Right kidney (tissue), 1 donor: ENCODE data around the gene ZDHHC17.

Experiments
- DNase-seq: peaks from one replicate; pipeline ENCODE4 v3.0.0-alpha.2; 2016

ZDHHC17 gene

DNA sequence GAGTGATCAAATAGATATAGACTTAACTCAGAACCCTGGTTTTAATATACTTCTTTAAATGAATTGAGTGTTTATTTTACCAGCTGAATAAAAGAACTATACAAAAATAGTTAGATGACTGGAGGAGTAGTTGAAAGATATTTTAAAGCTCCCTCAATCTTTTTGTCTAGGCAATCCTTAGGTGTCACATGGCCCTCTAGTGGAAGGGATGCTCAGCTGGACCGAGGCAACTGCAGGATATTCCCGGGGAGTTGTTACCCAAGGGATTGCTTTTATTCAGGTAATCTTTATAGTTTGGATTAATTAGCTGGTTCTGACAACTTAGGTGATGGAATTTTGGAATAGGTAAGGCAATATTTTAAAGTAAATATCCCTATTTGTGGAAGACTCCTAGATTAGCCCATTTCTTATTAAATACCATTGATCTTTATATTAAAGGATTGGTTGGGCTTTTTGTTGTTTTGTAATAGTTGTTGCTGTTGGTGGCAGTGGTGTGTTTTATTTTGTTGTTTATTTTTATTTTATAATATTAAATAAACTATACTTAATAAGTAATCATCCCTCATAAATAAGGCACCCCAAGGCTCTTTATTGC, 57.1 kb downstream of the ZDHHC17 start:
- no peak for DNase-seq

GRCh38 chr12:76830436-76830835, 66.5 kb downstream of the ZDHHC17 start:
- DNase-seq: no peak

DNA sequence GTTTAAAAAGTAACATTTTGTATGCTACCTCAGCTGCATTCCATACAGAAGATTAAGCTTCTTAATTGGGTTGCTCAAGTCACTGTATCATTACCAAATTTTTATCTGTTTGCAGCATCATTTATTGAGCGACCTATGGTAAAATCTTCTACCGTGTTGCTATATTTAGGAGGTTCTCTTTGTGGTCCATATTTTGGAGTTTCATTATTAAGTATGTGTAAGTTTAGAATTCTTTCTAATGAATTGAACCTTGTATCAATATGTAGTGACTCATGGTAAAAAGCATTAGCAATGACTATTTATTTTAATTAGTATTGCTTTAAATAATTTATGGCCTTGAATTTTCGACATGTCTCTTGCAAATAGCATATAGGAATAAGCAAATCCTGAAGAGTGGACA, 72.7 kb downstream of the ZDHHC17 start:
- DNase-seq: no peak

DNA sequence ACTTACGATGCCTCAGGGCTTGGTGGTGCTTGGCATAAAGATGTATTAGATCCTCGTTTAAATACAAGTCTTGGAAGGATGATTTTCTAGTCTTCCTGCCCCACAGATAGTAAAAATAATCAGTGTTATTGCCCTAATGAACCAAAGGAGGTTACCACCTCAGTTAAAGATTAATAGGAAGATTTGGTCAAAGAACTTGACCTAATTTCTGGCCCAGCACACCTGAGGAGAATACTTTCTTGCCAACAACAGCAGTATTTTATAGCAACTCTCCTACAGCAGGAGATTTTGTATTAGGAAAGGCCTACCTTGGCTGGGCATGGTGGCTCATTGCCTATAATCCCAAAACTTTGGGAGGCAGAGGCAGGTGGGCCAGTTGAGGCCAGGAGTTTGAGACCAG, 83.3 kb downstream of the ZDHHC17 start:
- no peak for DNase-seq

DNA sequence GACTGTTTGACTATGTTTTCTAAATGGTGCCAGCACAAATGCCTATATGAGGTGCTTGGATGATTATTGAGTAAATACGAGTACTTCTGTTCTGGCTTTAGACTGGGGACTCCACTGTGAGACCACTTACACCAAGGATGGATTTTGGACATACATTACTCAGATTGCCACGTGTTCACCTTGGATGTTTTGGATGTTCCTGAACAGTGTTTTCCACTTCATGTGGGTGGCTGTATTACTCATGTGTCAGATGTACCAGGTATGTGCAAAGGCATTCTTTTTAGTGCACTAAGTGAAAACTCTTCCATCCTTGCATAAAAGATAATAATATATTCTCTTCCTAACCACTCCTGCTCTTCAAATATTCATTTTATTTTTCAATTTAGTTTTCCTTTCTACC, 84.2 kb downstream of the ZDHHC17 start:
- no peak for DNase-seq

GRCh38 chr12:76852106-76852505, 88.2 kb downstream of the ZDHHC17 start:
- DNase-seq: no peak

GRCh38 chr12:76855271-76855670, 91.4 kb downstream of the ZDHHC17 start:
- no peak for DNase-seq

DNA sequence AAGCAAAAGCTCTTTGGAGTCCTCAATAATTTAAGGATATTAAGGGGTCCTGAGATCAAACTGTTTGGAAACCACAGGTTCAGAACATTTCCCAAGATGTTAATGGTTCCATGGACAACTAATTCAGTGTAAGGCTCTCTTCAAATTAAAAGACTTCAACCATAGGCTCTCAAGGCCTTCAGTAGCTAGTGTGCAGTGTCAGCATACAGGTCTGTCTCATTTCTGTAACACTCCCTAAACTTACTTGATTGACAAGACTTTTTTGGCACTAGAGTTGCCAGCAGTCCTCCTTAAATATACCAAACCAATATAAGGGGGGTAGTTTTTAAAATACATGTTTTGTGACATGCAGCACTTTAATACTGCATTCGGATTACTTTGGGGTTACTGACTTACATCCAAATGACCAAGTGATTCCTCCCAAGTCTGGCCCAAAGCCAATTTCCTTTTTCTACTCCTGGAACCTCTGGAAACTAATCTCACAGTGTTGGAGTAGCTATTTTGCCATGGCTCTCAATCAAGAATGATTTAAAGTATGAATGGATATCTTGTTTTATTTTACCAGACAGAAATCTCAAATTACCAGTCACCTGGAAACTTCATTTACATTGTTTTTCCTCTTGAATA, 92.2 kb downstream of the ZDHHC17 start:
- no peak for DNase-seq

- no peak for DNase-seq
These were observed 95.7 kb downstream of the ZDHHC17 start for GRCh38 chr12:76859611-76860010.

DNA sequence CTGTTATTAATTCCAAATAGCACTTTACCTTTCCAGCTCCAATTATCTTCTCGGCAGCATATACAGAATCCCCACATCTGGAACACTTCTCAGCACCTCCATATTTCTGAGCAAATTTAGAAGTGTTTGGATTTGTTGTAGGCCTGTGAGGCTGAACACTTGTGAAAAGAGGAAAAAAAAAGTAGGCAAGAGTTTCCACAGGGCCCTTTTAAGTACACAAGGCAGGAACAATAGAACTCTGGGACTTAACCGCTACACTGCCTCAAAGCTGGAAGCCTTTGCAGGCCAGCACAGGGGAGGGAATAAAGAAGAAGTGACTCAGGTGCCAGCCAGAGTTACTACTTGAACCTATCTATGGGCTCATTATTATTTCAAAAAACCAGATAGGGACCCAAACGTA, 96.3 kb downstream of the ZDHHC17 start:
- DNase-seq: no peak

GRCh38 chr12:76863005-76863670, 99.2 kb downstream of the ZDHHC17 start:
- no peak for DNase-seq

- no peak for DNase-seq
These were observed 99.9 kb downstream of the ZDHHC17 start for GRCh38 chr12:76863837-76864236.

GRCh38 chr12:76864791-76865400, 101.0 kb downstream of the ZDHHC17 start:
- no peak for DNase-seq

- peak; percentile 33 for DNase-seq
These were observed 102.2 kb downstream of the ZDHHC17 start for GRCh38 chr12:76866151-76866567.

DNA sequence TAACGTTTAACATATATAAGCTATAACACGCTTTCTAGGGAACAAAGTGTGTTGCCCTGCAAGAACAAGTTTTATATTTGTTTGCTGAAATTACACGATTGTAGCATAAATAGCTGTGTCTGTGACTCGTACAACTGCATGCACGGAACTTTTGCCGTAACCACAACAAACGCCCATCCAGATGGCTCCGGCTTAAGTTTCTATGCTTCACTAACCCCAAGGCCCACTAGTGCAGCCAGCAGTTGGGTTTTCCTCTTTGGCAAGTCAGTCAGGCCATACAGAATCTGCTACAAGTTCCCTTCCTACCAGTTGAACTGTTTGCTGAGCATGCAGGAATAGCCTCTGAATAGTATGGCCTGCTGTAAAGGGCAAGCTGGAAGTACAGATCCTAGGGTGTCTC, 102.8 kb downstream of the ZDHHC17 start:
- peak; percentile 31 for DNase-seq

DNA sequence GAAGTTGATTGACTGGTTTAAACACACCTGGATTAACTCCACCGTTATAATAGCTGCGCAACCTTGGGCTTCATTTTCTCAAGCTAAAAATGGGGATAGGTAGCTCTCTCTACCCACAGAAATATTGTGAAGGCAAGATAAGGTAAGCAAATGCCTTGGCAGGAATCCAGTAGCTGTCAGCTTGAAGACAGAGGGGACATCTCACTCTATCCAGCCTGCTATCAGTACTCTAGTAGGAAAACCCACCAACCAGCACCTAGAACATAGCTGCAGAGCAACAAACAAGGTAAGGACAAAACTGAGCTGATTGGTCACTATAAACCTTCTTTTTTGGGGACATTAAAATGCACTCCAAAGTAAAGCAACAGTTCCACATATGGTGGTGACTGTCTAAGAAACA, 107.2 kb downstream of the ZDHHC17 start:
- DNase-seq: no peak

DNA sequence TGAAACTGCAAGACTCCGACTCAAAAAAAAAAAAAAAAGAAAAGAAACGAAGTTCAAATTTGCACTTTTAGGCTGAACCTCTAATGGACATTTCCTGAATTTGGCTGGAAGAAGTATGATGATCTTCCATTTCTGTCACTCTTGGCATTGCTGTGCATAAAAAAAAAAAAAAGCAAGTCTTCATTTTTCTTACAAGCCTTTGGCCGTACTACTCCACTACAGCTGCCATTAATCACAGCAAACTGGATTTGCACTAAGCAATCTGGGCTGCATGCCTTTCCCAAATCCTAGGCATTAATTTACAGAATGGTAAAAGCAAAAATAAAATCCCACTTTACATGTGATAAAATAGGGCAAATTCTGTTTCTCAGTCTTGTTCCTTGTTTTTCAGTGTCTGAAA, 107.8 kb downstream of the ZDHHC17 start:
- no peak for DNase-seq

GRCh38 chr12:76872415-76872814, 108.5 kb downstream of the ZDHHC17 start:
- no peak for DNase-seq

DNA sequence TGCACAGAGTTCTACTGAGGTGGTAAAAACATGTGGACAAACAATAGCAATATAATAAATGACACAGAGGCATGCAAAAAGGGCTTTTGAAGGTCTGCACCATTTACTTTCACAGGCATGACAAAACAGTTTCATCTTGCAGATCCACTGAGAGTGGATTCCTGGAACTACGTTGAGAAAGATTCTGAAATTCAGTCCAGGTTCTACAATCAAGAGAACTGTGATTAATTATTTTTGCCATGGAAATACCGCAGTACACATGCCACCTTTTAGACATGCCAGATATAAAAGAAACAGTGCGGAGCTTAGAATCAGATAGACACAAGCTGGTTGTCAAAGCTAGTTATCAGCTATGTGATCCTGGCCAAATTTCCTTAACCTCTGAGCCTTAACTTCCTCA, 110.1 kb downstream of the ZDHHC17 start:
- DNase-seq: no peak

GRCh38 chr12:76874491-76875190, 110.7 kb downstream of the ZDHHC17 start:
- DNase-seq: no peak

DNA sequence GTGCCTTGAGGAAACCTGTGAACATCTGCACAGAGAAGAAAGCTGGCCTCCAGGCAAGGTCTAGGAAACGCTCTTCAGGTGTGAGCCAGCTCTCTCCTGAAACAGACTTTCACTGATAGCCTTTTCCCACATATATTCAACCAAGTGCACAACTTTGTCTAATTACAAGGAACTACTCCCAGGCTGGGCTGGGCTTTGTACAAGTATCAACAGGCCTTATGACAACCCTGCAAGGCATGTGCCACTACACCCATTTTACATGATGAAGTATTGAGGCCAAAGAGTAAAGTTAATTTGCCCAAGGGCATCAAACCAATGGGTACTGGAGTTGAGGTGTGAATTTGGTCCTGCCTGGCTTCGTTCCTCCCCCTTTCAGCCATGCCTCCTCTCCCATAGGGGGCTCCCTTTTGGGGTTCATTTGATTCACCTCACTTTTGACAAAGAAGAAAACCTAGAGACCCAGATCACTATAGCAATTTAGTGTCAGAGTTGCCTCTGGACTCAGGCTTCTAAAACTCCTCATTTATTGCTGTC, 112.8 kb downstream of the ZDHHC17 start:
- no peak for DNase-seq

- DNase-seq: no peak
These were observed 114.4 kb downstream of the ZDHHC17 start for GRCh38 chr12:76878099-76878898.
